Lung (tissue), 12 donors: ENCODE measurements around the gene NAXE. TPM values are rescaled to one million over a fixed set of nuclear protein-coding genes. Genes with fewer than 3 reads are reported as not detected.

ENCODE experiments used
- ATAC-seq: fragments of 200-7000 bp; cut with Tn5 transposase; one replicate; pipeline ENCODE4 v1.9.1; 2020; ENCODE audit warnings: moderate number of reproducible peaks; ENCODE audit not compliant: insufficient read depth, low FRiP score
- DNase-seq, 3 donors: peaks; one replicate each; pipeline ENCODE4 v3.0.0-alpha.2; 2013 to 2017
- H3K27ac ChIP-seq, 2 donors: one replicate each; pipeline ENCODE4 v1.5.1; 2013; ENCODE audit warnings: mild to moderate bottlenecking in 2 of 2, moderate library complexity in 2 of 2, control low read depth in 1 of 2, inconsistent platforms in 1 of 2, low read depth in 1 of 2, low read length in 1 of 2
- H3K27me3 ChIP-seq, 3 donors: one replicate each; pipeline ENCODE4 v1.5.1; 2013; ENCODE audit warnings: low read length in 2 of 3; ENCODE audit not compliant: control insufficient read depth in 3 of 3, insufficient read depth in 3 of 3
- H3K36me3 ChIP-seq, 4 donors: one replicate each; pipeline ENCODE4 v1.5.1; 2013; ENCODE audit warnings: low read length in 4 of 4, mild to moderate bottlenecking in 1 of 4, moderate library complexity in 1 of 4; ENCODE audit not compliant: control insufficient read depth in 4 of 4, insufficient read depth in 4 of 4
- H3K4me1 ChIP-seq, 5 donors: one replicate each; pipeline ENCODE4 v1.5.1; 2013; ENCODE audit warnings: low read length in 5 of 5, mild to moderate bottlenecking in 2 of 5, moderate library complexity in 1 of 5; ENCODE audit not compliant: control insufficient read depth in 5 of 5, insufficient read depth in 5 of 5
- H3K4me3 ChIP-seq: one replicate; pipeline ENCODE4 v1.5.1; 2013; ENCODE audit warnings: mild to moderate bottlenecking, control low read depth, moderate library complexity
- H3K9ac ChIP-seq, 2 donors: one replicate each; pipeline ENCODE4 v1.5.1; 2013; ENCODE audit warnings: low read length in 2 of 2, control low read depth in 1 of 2; ENCODE audit not compliant: insufficient read depth in 1 of 2
- H3K9me3 ChIP-seq, 4 donors: one replicate each; pipeline ENCODE4 v1.5.1; 2013; ENCODE audit warnings: low read length in 3 of 4, mild to moderate bottlenecking in 1 of 4, moderate library complexity in 1 of 4; ENCODE audit not compliant: control insufficient read depth in 4 of 4, insufficient read depth in 3 of 4
- CTCF ChIP-seq: IDR thresholded peaks from 2 replicates; pipeline ENCODE4 v1.5.1; 2012; ENCODE audit warnings: mild to moderate bottlenecking; ENCODE audit errors: control extremely low read depth, extremely low read depth
- WGBS, 2 donors: extraction: QIAGEN DNeasy Blood & Tissue Kit; methylation state at CpG; one replicate each; pipeline ENCODE4 v1.1.7; 2013; 5-methylcytosine and 5-hydroxymethylcytosine counted together
- polyA plus RNA-seq, 2 donors: library from polyadenylated mRNA; stranded (reverse); fragments of 200-250 nt; gene quantifications; one replicate each; pipeline ENCODE4 v1.2.1, GENCODE V29; 2013
- total RNA-seq, 2 donors: library from RNA; depleted of rRNA in 1 of 2; stranded (reverse); fragments of >200 nt in 1 of 2; gene quantifications; one replicate each; pipeline ENCODE4 v1.2.1, GENCODE V29; 2014 to 2021
- donor health status: control.
- donor health status: control.
- donor health status: Bipolar disorder and iron deficiency.
- donor health status: healthy.
- donor health status: DM: yes; HTN: yes; CAD: no.

The NAXE gene
- total and polyA plus RNA-seq, 4 donors: 38.1 to 95.8 (median 78.8) TPM

GRCh38 chr1:156574039-156574633, 17.4 kb upstream of the NAXE start:
- Histone ChIP-seq H3K36me3 (no peaks in the 10 kb centered on the region), H3K9me3 (no peaks in the 10 kb centered on the region), H3K4me3 (no peak overlapping the region), H3K27ac (no peak overlapping the region), H3K27me3 (no peaks in the 10 kb centered on the region), H3K4me1 (peaks cover 0 to 18% (median 6%) of the 10 kb centered on the region in 5 donors), H3K9ac (no peak overlapping the region)
- ATAC-seq: no peak
- WGBS, 2 donors: 60 to 71% methylated on average over 2 of the region's 2 CpGs
- TF ChIP-seq CTCF: no peak
- DNase-seq: no peak

DNA sequence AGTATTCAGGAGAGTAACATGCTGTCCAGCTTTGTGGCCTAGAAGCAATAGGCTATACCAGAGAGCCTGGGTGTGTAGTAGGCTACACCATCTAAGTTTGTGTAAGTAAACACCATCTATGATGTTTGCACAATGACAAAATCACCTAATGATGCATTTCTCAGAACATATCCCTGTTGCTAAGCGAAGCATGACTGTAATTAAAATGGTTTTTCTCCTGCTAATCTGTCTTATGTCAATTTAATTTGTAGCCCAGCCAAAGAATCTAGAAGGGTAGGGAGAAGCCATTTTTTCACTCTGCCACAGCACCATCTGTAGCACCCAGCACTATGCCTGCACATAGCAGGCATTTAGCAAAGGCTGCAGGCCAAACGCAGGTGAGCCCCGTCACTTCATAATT, 14.0 kb upstream of the NAXE start:
- peaks cover 0 to 2% (median 0%) of the 10 kb centered on the region in 5 donors for H3K4me1 ChIP-seq
- no peak for ATAC-seq
- no peak for TF ChIP-seq CTCF
- no peaks in the 10 kb centered on the region for H3K9me3 ChIP-seq
- H3K9ac ChIP-seq: no peak overlapping the region
- WGBS, 2 donors: 90 to 94% methylated on average over 3 of the region's 3 CpGs
- H3K4me3 ChIP-seq: no peak overlapping the region
- H3K36me3 ChIP-seq: no peaks in the 10 kb centered on the region
- no peak for DNase-seq
- no peak overlapping the region for H3K27ac ChIP-seq
- H3K27me3 ChIP-seq: no peaks in the 10 kb centered on the region

DNA sequence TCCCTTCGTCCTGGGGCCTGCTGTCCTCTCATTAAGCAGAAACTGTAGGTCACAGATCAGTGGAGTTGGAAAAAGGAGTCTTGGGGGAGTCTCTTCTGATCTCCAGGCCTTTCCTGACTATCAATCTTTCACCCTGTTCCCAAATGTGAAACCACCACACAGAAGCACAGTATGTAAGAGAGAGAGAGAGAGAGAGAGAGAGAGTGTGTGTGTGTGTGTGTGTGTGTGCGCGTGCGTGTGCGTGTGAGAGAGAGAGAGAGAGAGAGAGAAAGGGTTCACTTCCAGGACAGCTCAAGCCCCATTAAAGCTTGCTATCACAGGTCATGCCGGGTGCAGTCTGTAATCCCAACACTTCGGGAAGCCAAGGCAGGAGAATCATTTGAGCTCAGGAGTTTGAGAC, 13.5 kb upstream of the NAXE start:
- Histone ChIP-seq H3K4me3 (no peak overlapping the region), H3K9me3 (no peaks in the 10 kb centered on the region), H3K27ac (no peak overlapping the region), H3K36me3 (no peaks in the 10 kb centered on the region), H3K9ac (no peak overlapping the region), H3K27me3 (no peaks in the 10 kb centered on the region), H3K4me1 (no peaks in the 10 kb centered on the region)
- no peak for ATAC-seq
- 56 to 79% methylated on average over 3 to 6 of the region's 7 CpGs for WGBS, 2 donors
- no peak for DNase-seq
- TF ChIP-seq CTCF: no peak

GRCh38 chr1:156579472-156579871, 12.1 kb upstream of the NAXE start, which contains the start of gene TTC24:
Gene TTC24, plus strand, starts transcription at chr1:156579723. Its CDS starts 1,642 bp downstream, at chr1:156581365.
- WGBS, 2 donors: 78 to 79% methylated on average over 5 of the region's 5 CpGs
- H3K4me3 ChIP-seq: no peak within 1 kb of the TSS
- no peaks in the 10 kb centered on the region for H3K36me3 ChIP-seq
- ATAC-seq (no peak), DNase-seq (no peak)
- TF ChIP-seq CTCF: no peak
- no peaks in the 10 kb centered on the region for H3K4me1 ChIP-seq
- no peaks in the 10 kb centered on the region for H3K27me3 ChIP-seq
- H3K9ac ChIP-seq: no peak within 1 kb of the TSS
- no peaks in the 10 kb centered on the region for H3K9me3 ChIP-seq
- no peak within 1 kb of the TSS for H3K27ac ChIP-seq
